H1 (cell line): ENCODE measurements around the gene RPS6KB2. TPM values are rescaled to one million over a fixed set of nuclear protein-coding genes. Genes with fewer than 3 reads are reported as not detected.

Experiments
- CTCF ChIA-PET: fragments of 300-600 bp; sonication (Branson Sonifier 250); formaldehyde crosslinking; loops from one replicate; lab custom pipeline; 2021; ENCODE audit not compliant: partially characterized antibody; lab: Charles Lee
- POLR2A ChIA-PET: fragments of 300-600 bp; sonication (Branson Sonifier 250); formaldehyde crosslinking; loops from one replicate; lab custom pipeline; 2021; ENCODE audit warnings: inconsistent platforms; ENCODE audit not compliant: partially characterized antibody; lab: Charles Lee
- DNase-seq, 2 experiments: peaks; one replicate each; pipeline versions ENCODE4 v3.0.0 to v3.0.0-alpha.2; 2010 to 2022; ENCODE audit warnings: low spot score in 2 of 2, low read depth in 1 of 2, mixed read lengths in 1 of 2
- FAIRE-seq: peaks from 2 replicates; lab custom pipeline; 2011; peaks lifted over from hg19 to GRCh38; lab: Jason Lieb, UNC
- H2AFZ ChIP-seq: 2 replicates; pipeline ENCODE4 v1.8.1; 2012; ENCODE audit warnings: low read length, inconsistent platforms
- H2AK5ac ChIP-seq: 2 replicates; pipeline ENCODE4 v1.6.1; 2013; ENCODE audit warnings: low read depth, low read length
- H2BK120ac ChIP-seq: replicated peaks from 2 replicates; pipeline ENCODE3; 2013; ENCODE audit warnings: low read depth, low read length, inconsistent platforms
- H2BK12ac ChIP-seq: 2 replicates; pipeline ENCODE4 v1.6.1; 2013; ENCODE audit warnings: low read depth, low read length
- H2BK15ac ChIP-seq: 2 replicates; pipeline ENCODE4 v1.6.1; 2013; ENCODE audit warnings: low read length
- H2BK20ac ChIP-seq: 2 replicates; pipeline ENCODE4 v1.6.1; 2013; ENCODE audit warnings: low read length
- H2BK5ac ChIP-seq: 2 replicates; pipeline ENCODE4 v1.6.1; 2013; ENCODE audit warnings: low read depth, low read length
- H3K14ac ChIP-seq: 2 replicates; pipeline ENCODE4 v1.6.1; 2013; ENCODE audit warnings: inconsistent platforms; ENCODE audit not compliant: insufficient read length
- H3K18ac ChIP-seq: 2 replicates; pipeline ENCODE4 v1.6.1; 2013; ENCODE audit warnings: low read length; ENCODE audit errors: extremely low read depth
- H3K23ac ChIP-seq: 2 replicates; pipeline ENCODE4 v1.6.1; 2013; ENCODE audit warnings: inconsistent platforms; ENCODE audit not compliant: insufficient read length
- H3K23me2 ChIP-seq: 2 replicates; pipeline ENCODE4 v1.6.1; 2013; ENCODE audit warnings: low read depth, low read length
- H3K27ac ChIP-seq: 2 replicates; pipeline ENCODE4 v1.6.1; 2011; ENCODE audit warnings: low read depth, low read length, inconsistent platforms
- H3K27me3 ChIP-seq, 4 experiments: replicated peaks in 1 of 4; 1 replicate in 1 of 4; 2 replicates in 3 of 4; pipeline versions ENCODE4 v1.6.1 to v1.8.1; 2011 to 2013; ENCODE audit warnings: low read length in 3 of 4, mild to moderate bottlenecking in 3 of 4, inconsistent platforms in 2 of 4, mixed read lengths in 2 of 4, moderate library complexity in 1 of 4; ENCODE audit not compliant: control insufficient read depth in 3 of 4, insufficient read depth in 3 of 4; ENCODE audit errors: extremely low read depth in 1 of 4
- H3K36me3 ChIP-seq, 4 experiments: 2 replicates each; pipeline versions ENCODE4 v1.6.1 to v1.8.1; 2011 to 2013; ENCODE audit warnings: mild to moderate bottlenecking in 4 of 4, low read length in 3 of 4, moderate library complexity in 2 of 4, control low read depth in 1 of 4, inconsistent platforms in 1 of 4; ENCODE audit not compliant: insufficient read depth in 4 of 4, control insufficient read depth in 2 of 4
- H3K4ac ChIP-seq: replicated peaks from 2 replicates; pipeline ENCODE3; 2013; ENCODE audit warnings: low read length, low read depth, mixed read lengths, inconsistent platforms; ENCODE audit not compliant: insufficient read length
- H3K4me1 ChIP-seq, 4 experiments: replicated peaks in 1 of 4; 1 replicate in 1 of 4; 2 replicates in 3 of 4; pipeline versions ENCODE4 v1.6.1 to v1.8.1; 2011 to 2013; ENCODE audit warnings: low read length in 3 of 4, inconsistent platforms in 2 of 4, mixed read lengths in 1 of 4; ENCODE audit not compliant: insufficient read depth in 4 of 4, control insufficient read depth in 3 of 4
- H3K4me2 ChIP-seq, 2 experiments: 2 replicates each; pipeline versions ENCODE4 v1.6.1 to v1.8.1; 2011 to 2013; ENCODE audit warnings: low read depth in 2 of 2, low read length in 2 of 2, control low read depth in 1 of 2, inconsistent platforms in 1 of 2, mild to moderate bottlenecking in 1 of 2; ENCODE audit not compliant: insufficient read depth in 1 of 2
- H3K4me3 ChIP-seq, 4 experiments: fragments of 200-600, 300-600 bp in 1 of 4; sonication (generic), shearing (Covaris generic), sonication (Bioruptor Twin) in 1 of 4; 2 replicates each; pipeline versions ENCODE4 v1.5.1 to v1.8.1; 2011 to 2016; ENCODE audit warnings: low read length in 4 of 4, low read depth in 3 of 4, control low read depth in 2 of 4, inconsistent platforms in 2 of 4, mild to moderate bottlenecking in 2 of 4, mixed read lengths in 1 of 4, moderate library complexity in 1 of 4; ENCODE audit not compliant: insufficient read depth in 2 of 4; ENCODE audit errors: extremely low read depth in 1 of 4
- H3K56ac ChIP-seq: replicated peaks from 2 replicates; pipeline ENCODE3; 2013; ENCODE audit warnings: low read depth, mild to moderate bottlenecking, mixed read lengths, low read length, inconsistent platforms; ENCODE audit not compliant: insufficient read length
- H3K79me1 ChIP-seq: 2 replicates; pipeline ENCODE4 v1.6.1; 2013; ENCODE audit warnings: low read depth, low read length, control low read depth
- H3K79me2 ChIP-seq, 2 experiments: 2 replicates each; pipeline versions ENCODE4 v1.6.1 to v1.8.1; 2012 to 2013; ENCODE audit warnings: low read length in 2 of 2, mild to moderate bottlenecking in 2 of 2, inconsistent platforms in 1 of 2; ENCODE audit not compliant: insufficient read depth in 2 of 2, control insufficient read depth in 1 of 2
- H3K9ac ChIP-seq, 4 experiments: replicated peaks in 1 of 4; 1 replicate in 1 of 4; 2 replicates in 3 of 4; pipeline versions ENCODE4 v1.6.1 to v1.8.1; 2011 to 2013; ENCODE audit warnings: low read depth in 3 of 4, low read length in 3 of 4, control low read depth in 2 of 4, mild to moderate bottlenecking in 2 of 4, moderate library complexity in 2 of 4, inconsistent platforms in 1 of 4; ENCODE audit errors: extremely low read depth in 1 of 4
- H3K9me3 ChIP-seq, 2 experiments: 2 replicates each; pipeline versions ENCODE4 v1.6.1 to v1.8.1; 2012 to 2013; ENCODE audit warnings: mild to moderate bottlenecking in 2 of 2, moderate library complexity in 2 of 2, control low read depth in 1 of 2, inconsistent platforms in 1 of 2, low read depth in 1 of 2, low read length in 1 of 2, mixed read lengths in 1 of 2; ENCODE audit not compliant: insufficient read depth in 2 of 2
- H4K20me1 ChIP-seq, 2 experiments: replicated peaks in 1 of 2; 2 replicates each; pipeline versions ENCODE3 to v1.8.1; 2011 to 2013; ENCODE audit warnings: inconsistent platforms in 2 of 2, low read length in 2 of 2, mild to moderate bottlenecking in 1 of 2; ENCODE audit not compliant: insufficient read depth in 2 of 2, control insufficient read depth in 1 of 2
- H4K5ac ChIP-seq: 2 replicates; pipeline ENCODE4 v1.6.1; 2013; ENCODE audit warnings: low read length, low read depth, mixed read lengths, inconsistent platforms; ENCODE audit not compliant: insufficient read length
- H4K8ac ChIP-seq: 2 replicates; pipeline ENCODE4 v1.8.0; 2013; ENCODE audit warnings: mild to moderate bottlenecking, moderate library complexity, low read length, inconsistent platforms; ENCODE audit not compliant: insufficient read depth; ENCODE audit errors: extremely low read depth
- H4K91ac ChIP-seq: replicated peaks from 2 replicates; pipeline ENCODE3; 2013; ENCODE audit warnings: low read length, mixed read lengths, inconsistent platforms; ENCODE audit not compliant: insufficient read length
- CBX5 ChIP-seq: fragments of 300-800, 300-1000 bp; sonication (generic); IDR thresholded peaks from 2 replicates; pipeline ENCODE4 v1.7.1; 2016; ENCODE audit warnings: antibody characterized with exemption, low read length, low read depth
- EGR1 ChIP-seq: IDR thresholded peaks from 2 replicates; pipeline ENCODE4 v1.6.1; 2011; ENCODE audit warnings: low read depth, low read length, borderline replicate concordance
- WGBS, 2 experiments: shearing (Covaris generic) in 1 of 2; methylation state at CpG; one replicate each; pipeline versions ENCODE4 v1.1.6 to v1.1.7; 2013 to 2015; ENCODE audit warnings: low lambda C conversion rate in 2 of 2, mixed read lengths in 2 of 2, inconsistent platforms in 1 of 2, low coverage in 1 of 2, missing lambda C conversion rate in 1 of 2; ENCODE audit not compliant: insufficient replicate concordance in 2 of 2, insufficient coverage in 1 of 2, insufficient read length in 1 of 2; ENCODE audit errors: extremely low coverage in 1 of 2, missing lambda C conversion rate in 1 of 2; 5-methylcytosine and 5-hydroxymethylcytosine counted together
- polyA plus RNA-seq, 7 experiments: library from polyadenylated mRNA; depleted of rRNA in 3 of 7; stranded (reverse) in 5 of 7; unstranded in 2 of 7; fragments of >200 nt in 5 of 7; fragments of 200-250 nt in 2 of 7; gene quantifications; 1 replicate in 5 of 7; 2 replicates in 1 of 7; 4 replicates in 1 of 7; pipeline versions ENCODE4 v1.2.1 to v1.2.3, GENCODE V29; 2011 to 2013; ENCODE audit warnings: missing spikeins in 2 of 7, mixed read lengths in 2 of 7
- total RNA-seq: library from RNA; stranded (reverse); fragmentation: NEBNext Ultra II Directional; extraction: Animal tissue kit (Norgen Biotek cat#: 25700); gene quantifications from 2 replicates; pipeline ENCODE4 v1.2.1, GENCODE V29; 2021

RPS6KB2 gene
- total and polyA plus RNA-seq, 2 of the 8 experiments (the other 6 are each of a cell fraction or from before 2014, with no cell fraction given), result 41.0 to 47.1 TPM

DNA sequence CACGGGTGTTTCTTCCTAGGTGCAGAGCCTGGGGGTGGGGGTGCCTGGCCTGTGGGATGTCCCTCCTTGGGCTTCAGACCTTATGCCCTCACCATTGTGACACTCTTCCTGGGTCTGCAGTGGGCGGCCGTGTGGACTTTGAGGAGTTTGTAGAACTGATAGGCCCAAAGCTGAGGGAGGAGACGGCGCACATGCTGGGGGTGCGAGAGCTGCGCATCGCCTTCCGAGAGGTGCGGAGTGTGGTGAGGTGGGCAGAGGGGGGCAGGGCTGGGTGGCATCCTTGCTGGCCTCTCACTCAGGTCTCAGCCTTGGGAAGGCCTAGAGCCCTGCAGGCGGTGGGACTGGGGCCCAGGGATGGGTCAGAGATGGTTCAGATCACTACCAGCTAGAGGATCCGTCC lies 29.2 kb downstream of the RPS6KB2 start:
- Histone ChIP-seq H3K4me3 (no peak overlapping the region), H3K79me1 (no peaks in the 10 kb centered on the region), H3K18ac (no peak overlapping the region), H3K14ac (no peak overlapping the region), H2BK5ac (no peak overlapping the region), H3K79me2 (no peaks in the 10 kb centered on the region), H4K20me1 (no peaks in the 10 kb centered on the region), H2BK12ac (no peak overlapping the region), H4K91ac (no peak overlapping the region), H3K4me2 (no peak overlapping the region), H3K23ac (no peak overlapping the region), H4K8ac (no peak overlapping the region), H2AFZ (no peak overlapping the region), H3K9ac (no peak overlapping the region), H3K36me3 (no peaks in the 10 kb centered on the region), H4K5ac (no peak overlapping the region), H3K27ac (no peak overlapping the region), H2BK120ac (no peak overlapping the region), H3K9me3 (no peaks in the 10 kb centered on the region), H3K27me3 (no peaks in the 10 kb centered on the region)
- POLR2A ChIA-PET, result interaction anchor here (1.0 to 4.3 kb wide), 4 partner anchors 10 to 56 kb away, joined by 3 to 27 read pairs (median 4); partner anchors contain the start of genes PPP1CA and PTPRCAP
- DNase-seq, result no peak
- 92% methylated on average over 12 of the region's 12 CpGs; no CpG with 5 or more reads in 1 of the 2 experiments for WGBS, 2 experiments
- TF ChIP-seq EGR1, result no peak
- no peak for TF ChIP-seq CBX5
- TF ChIP-seq, all 59 proteins: peak for 0
- Histone ChIP-seq H2AK5ac (no peak overlapping the region), H3K4ac (no peak overlapping the region), H2BK15ac (no peak overlapping the region), H3K56ac (no peak overlapping the region), H3K4me1 (no peaks in the 10 kb centered on the region), H3K23me2 (no peaks in the 10 kb centered on the region), H2BK20ac (no peak overlapping the region)
- CTCF ChIA-PET, result interaction anchor here (0.7 to 2.7 kb wide), 2 partner anchors 20 to 75 kb away, joined by 3 to 10 read pairs; partner anchors contain the start of gene PTPRCAP
- FAIRE-seq, result no peak
